ENCODE results near the gene PDE6A. TPM values are rescaled to one million over a fixed set of nuclear protein-coding genes. Genes with fewer than 3 reads are reported as not detected.

The PDE6A gene
- total and polyA plus RNA-seq, 9 of the 15 experiments (the other 6 are each of a cell fraction or from before 2014, with no cell fraction given), result 0.01 to 0.04 (median 0.01) TPM; not detected in 6

DNA sequence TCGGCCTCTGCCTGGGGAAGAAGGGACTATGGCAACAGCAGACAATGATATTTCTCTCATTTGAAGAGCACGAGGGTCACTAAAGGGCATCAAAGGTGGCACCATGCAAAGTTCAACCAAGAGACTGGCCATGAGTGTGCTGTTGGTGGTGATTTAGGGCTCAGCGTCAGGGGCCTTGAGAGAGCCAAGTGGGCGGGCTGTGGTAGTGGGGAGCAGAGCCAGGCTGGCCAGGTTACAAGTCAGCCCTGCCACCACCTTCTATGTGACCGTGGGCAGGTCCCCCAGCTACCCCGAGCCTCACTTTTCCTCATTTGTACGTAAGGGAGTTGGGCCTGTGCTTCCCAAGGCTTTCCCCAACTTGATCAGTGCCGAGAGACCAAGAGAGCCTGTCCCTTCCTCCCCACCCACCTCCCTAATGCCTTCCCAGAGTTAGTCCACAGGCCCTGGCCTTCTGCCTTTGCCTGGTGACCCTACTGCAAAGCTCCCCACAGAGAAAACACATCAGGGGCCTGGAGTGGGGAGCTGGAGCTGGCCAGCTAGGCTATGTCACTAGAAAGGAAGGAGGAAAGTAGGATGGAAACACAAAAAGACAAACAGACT, 104.3 kb downstream of the PDE6A start:
- DNase-seq (ENCODE audit: extremely low read depth in 1 of 4, low spot score in 3 of 4), result no peak
- Histone ChIP-seq H3K27me3 (ENCODE audit: control insufficient read depth in 2 of 2, insufficient read depth in 2 of 2, low read length in 2 of 2) (no peaks in the 10 kb centered on the region), H3K4me2 (ENCODE audit: insufficient read depth, low read length) (no peak overlapping the region), H3K4me1 (replicated peaks in 1 of 2; ENCODE audit: control insufficient read depth in 2 of 2, insufficient read depth in 2 of 2, low read length in 2 of 2) (peaks cover 0 to 2% of the 10 kb centered on the region in 2 experiments; a peak in 1 of 5 replicates), H3K36me3 (ENCODE audit: control insufficient read depth, insufficient read depth, low read length) (peaks cover 94% of the 10 kb centered on the region), H2AFZ (ENCODE audit: low read depth, low read length) (no peak overlapping the region), H3K27ac (ENCODE audit: extremely low read depth, low read depth, low read length) (no peak overlapping the region), H3K79me2 (ENCODE audit: control insufficient read depth, insufficient read depth, low read length) (no peaks in the 10 kb centered on the region), H3K4me3 (no peak overlapping the region), H3K9ac (ENCODE audit: insufficient read depth in 1 of 2, low read depth in 2 of 2, low read length in 2 of 2) (no peak overlapping the region), H4K20me1 (replicated peaks; ENCODE audit: control insufficient read depth, insufficient read depth, low read length) (no peaks in the 10 kb centered on the region), H3K9me3 (replicated peaks; ENCODE audit: control insufficient read depth, insufficient read depth, low read depth, low read length) (no peaks in the 10 kb centered on the region), H3K9me1 (ENCODE audit: control insufficient read depth, insufficient read depth, low read length) (peaks cover 9% of the 10 kb centered on the region)
- 92% methylated on average over 8 of the region's 8 CpGs for WGBS (ENCODE audit: insufficient coverage, low coverage, missing lambda C conversion rate)
- ChIA-PET POLR2A (no interaction called here), CTCF (ENCODE audit: low intra/inter-chr PET ratio) (interaction anchor here (1.8 kb wide), 1 partner anchor 151 kb away, joined by 6 read pairs; no protein-coding TSS in a partner anchor)
- intact Hi-C loops (cut with micrococcal nuclease), result no loop called here
- no TSS peak for BruUV-seq (replicated peaks)
- in situ Hi-C loops (cut with MboI), result no loop called here
- no peak for ATAC-seq
- no peak for FAIRE-seq
- no peak for TF ChIP-seq POLR2G (IDR thresholded peaks at IDR 0.05; ENCODE audit: low read depth, low read length)
- no peak for TF ChIP-seq ELF4 (CRISPR knock-in tag; IDR thresholded peaks at IDR 0.05)
- TF ChIP-seq NFIX (CRISPR knock-in tag; IDR thresholded peaks at IDR 0.05; ENCODE audit: low read depth), result no peak
- no peak for TF ChIP-seq AFF4 (CRISPR knock-in tag; IDR thresholded peaks at IDR 0.05)
